Mucosa of descending colon (tissue), 3 donors: ENCODE measurements around the gene TASOR. TPM values are rescaled to one million over a fixed set of nuclear protein-coding genes. Genes with fewer than 3 reads are reported as not detected.

Experiments used
- ATAC-seq: fragments of 200-7000 bp; cut with Tn5 transposase; one replicate; pipeline ENCODE4 v1.9.1; 2020; ENCODE audit warnings: mild to moderate bottlenecking, moderate library complexity
- DNase-seq, 3 donors: peaks; one replicate each; pipeline ENCODE4 v3.0.0-alpha.2; 2020
- H3K36me3 ChIP-seq: fragments of 200-600 bp; one replicate; pipeline ENCODE4 v1.8.0; 2021; ENCODE audit warnings: low read depth, mild to moderate bottlenecking
- H3K4me1 ChIP-seq: fragments of 200-600 bp; one replicate; pipeline ENCODE4 v1.8.0; 2021; ENCODE audit warnings: low read depth, mild to moderate bottlenecking
- H3K4me3 ChIP-seq: fragments of 200-600 bp; one replicate; pipeline ENCODE4 v1.8.0; 2021; ENCODE audit warnings: mild to moderate bottlenecking
- H3K9me3 ChIP-seq: fragments of 200-600 bp; one replicate; pipeline ENCODE4 v1.8.0; 2021; ENCODE audit warnings: mild to moderate bottlenecking
- intact Hi-C, 2 donors: fragments of 100-400 bp; cut with DNase I in 1 of 2; cut with micrococcal nuclease in 1 of 2; formaldehyde crosslinking; loops; one replicate each; pipeline versions ENCODE4 v1.11.0 to v1.11.1; 2022; cut with DNase I, micrococcal nuclease
- total RNA-seq, 3 donors: library from RNA; stranded (reverse); fragmentation: NEBNext Ultra II Directional in 2 of 3; extraction: Animal tissue kit (Norgen Biotek cat#: 25700) in 2 of 3; gene quantifications; one replicate each; pipeline versions ENCODE4 v1.2.1 to v1.2.4, GENCODE V29; 2021 to 2023
- TF ChIP-seq, protein P1 (sequence below): fragments of 200-600 bp; IDR thresholded peaks from one replicate; pipeline ENCODE4 v1.8.0; 2022; ENCODE audit warnings: antibody characterized with exemption, mild to moderate bottlenecking
- donor health status: DM: no; HTN: no; CAD: no; lungs with moderate emphysema.
- donor health status: DM: no; HTN: no; CAD: no.
- donor health status: DM: no; HTN: yes; CAD: no.

The TASOR gene
- total RNA-seq, 3 donors from 2014 or later, result 33.6 to 62.0 (median 43.0) TPM

DNA sequence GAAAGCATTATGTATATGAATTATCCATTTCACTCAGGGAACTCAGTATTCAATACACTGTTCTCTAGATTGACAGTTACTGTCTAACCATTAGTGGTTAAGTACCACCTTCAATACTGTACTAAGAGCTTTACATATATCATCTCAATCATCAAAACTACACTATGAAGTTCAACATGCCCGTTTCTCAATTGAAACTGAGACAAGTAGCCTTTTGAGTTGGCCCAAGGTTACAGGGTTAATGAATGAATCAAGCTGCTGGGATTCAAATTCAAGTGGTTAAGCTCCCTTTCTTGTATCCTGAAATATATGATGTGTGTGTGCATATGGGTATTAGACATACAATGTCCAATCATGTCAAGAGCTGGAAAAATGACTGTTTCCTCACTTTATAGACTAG, 5.8 kb downstream of the TASOR start:
- intact Hi-C loops, result no loop called here
- TF ChIP-seq, protein P1, sequence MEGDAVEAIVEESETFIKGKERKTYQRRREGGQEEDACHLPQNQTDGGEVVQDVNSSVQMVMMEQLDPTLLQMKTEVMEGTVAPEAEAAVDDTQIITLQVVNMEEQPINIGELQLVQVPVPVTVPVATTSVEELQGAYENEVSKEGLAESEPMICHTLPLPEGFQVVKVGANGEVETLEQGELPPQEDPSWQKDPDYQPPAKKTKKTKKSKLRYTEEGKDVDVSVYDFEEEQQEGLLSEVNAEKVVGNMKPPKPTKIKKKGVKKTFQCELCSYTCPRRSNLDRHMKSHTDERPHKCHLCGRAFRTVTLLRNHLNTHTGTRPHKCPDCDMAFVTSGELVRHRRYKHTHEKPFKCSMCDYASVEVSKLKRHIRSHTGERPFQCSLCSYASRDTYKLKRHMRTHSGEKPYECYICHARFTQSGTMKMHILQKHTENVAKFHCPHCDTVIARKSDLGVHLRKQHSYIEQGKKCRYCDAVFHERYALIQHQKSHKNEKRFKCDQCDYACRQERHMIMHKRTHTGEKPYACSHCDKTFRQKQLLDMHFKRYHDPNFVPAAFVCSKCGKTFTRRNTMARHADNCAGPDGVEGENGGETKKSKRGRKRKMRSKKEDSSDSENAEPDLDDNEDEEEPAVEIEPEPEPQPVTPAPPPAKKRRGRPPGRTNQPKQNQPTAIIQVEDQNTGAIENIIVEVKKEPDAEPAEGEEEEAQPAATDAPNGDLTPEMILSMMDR, result no peak
- DNase-seq (no peak), ATAC-seq (no peak)
- Histone ChIP-seq H3K36me3 (no peaks in the 10 kb centered on the region), H3K9me3 (no peaks in the 10 kb centered on the region), H3K4me3 (no peak overlapping the region), H3K4me1 (peaks cover 12% of the 10 kb centered on the region)

DNA sequence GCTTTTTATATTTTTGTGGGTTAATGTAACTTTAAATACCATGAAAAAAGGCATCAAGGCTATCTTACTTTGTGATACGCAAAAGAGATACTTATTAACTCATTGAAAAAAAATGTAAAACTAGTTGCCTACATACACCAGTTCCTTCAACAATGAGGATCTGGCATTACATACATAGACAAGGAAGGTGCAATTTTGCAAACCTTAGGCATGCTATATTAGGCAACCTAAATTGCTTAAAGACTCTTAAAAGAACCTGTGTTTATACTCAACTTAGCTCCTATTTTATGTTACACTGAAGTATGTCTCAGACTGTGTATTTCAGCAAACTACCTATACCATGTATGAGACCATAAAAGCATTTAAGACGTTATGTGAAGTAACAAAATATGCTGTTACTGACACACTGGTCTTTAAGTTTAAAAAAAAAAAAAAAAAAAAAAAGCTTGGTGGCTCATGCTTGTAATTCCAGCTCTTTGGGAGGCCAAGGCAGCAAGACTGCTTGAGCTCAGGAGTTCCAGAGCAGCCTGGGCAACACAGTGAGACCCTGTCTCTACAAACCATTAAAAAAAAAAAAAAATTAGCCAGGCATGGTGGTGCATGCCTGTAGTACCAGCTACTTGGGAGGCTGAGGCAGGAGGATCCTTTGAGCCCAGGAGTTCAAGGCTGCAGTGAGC, 9.1 kb downstream of the TASOR start:
- Histone ChIP-seq H3K9me3 (no peaks in the 10 kb centered on the region), H3K4me3 (no peak overlapping the region), H3K4me1 (no peaks in the 10 kb centered on the region), H3K36me3 (no peaks in the 10 kb centered on the region)
- DNase-seq (no peak), ATAC-seq (no peak)
- intact Hi-C loops, result no loop called here
- TF ChIP-seq, protein P1, result no peak

DNA sequence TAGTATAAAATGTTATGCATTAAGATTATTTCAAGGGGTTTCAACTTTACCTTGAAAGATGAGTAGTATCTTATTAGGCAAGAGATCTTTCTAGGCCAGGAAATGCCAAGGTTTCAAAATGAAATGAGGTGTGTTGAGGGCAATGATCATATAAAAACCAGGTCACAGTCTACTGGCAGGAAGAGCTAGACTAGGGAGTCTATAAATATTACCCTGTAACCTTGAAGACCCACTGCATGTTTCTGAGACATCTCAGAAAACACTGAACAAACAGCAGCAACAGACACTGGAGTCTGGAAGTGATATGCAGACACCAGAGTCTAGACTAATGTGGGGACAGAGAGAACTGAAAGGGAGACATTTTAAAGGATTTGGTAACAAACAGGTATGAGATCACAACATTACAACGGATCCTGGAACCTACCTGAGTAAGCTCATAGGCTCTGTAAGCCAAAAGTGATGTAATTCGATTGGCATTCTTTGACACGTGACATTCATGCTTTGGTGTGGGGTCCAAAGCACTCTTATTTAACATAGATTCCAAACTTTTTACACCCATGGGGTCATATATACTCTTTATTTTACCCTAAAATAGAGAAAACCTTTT, 15.0 kb downstream of the TASOR start:
- TF ChIP-seq, protein P1, result no peak
- no peak for ATAC-seq
- Histone ChIP-seq H3K4me3 (no peak overlapping the region), H3K4me1 (no peaks in the 10 kb centered on the region), H3K9me3 (no peaks in the 10 kb centered on the region), H3K36me3 (no peaks in the 10 kb centered on the region)
- no peak for DNase-seq
- intact Hi-C loops, result no loop called here

DNA sequence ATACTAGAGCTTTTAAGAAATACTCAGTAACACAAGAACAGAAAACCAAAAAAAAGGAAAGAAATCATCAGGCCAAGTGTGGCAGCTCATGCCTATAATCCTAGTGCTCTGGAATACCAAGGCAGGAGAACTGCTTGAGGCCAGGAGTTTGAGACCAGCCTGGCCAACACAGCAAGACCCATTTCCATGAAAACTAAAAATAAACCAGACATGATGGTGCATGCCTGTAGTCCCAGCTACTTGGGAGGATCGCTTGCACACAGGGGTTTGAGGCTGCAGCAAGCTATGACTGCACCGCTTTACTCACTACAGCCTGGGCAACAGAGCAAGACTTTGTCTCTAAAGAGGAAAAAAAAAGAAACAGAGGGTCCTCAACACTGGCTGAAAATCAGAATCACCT, 18.2 kb downstream of the TASOR start:
- no peak for DNase-seq
- H3K36me3 ChIP-seq, result no peaks in the 10 kb centered on the region
- intact Hi-C loops, result no loop called here
- no peaks in the 10 kb centered on the region for H3K9me3 ChIP-seq
- no peak for ATAC-seq
- TF ChIP-seq, protein P1, result no peak
- no peak overlapping the region for H3K4me3 ChIP-seq
- H3K4me1 ChIP-seq, result no peaks in the 10 kb centered on the region

DNA sequence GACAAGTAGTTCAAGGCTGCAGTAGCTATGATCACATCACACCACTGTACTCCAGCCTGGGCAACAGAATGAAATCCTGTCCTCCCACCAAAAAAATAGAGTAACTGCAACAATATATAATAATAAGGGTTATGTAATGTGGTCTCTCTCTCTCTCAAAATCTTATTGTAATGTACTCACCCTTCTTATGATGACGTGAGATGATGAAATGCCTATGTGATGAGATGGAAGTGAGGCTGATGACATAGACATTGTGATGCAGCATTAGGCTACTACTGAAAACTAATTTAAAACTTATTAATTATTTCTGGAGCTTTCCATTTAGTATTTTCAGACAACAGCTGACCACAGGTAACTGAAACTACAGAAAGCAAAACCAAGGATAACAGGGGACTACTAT, 27.4 kb downstream of the TASOR start:
- no peak for ATAC-seq
- TF ChIP-seq, protein P1, result no peak
- no peak overlapping the region for H3K4me3 ChIP-seq
- DNase-seq, result no peak
- no peaks in the 10 kb centered on the region for H3K4me1 ChIP-seq
- H3K36me3 ChIP-seq, result no peaks in the 10 kb centered on the region
- H3K9me3 ChIP-seq, result no peaks in the 10 kb centered on the region
- intact Hi-C loops, result no loop called here
